GM21367 (cell line): ENCODE data around the gene SMIM45.
A peak's percentile ranks its signal among the peaks of the same experiment; 100 is the strongest.
"Not testable (repeated sequence)": the region's sequence is repeated elsewhere in the genome, so short reads cannot be mapped to it uniquely, and the experiment has no call there.

Source experiments
- ATAC-seq: cut with Tn5 transposase; IDR thresholded peaks from one replicate; pipeline ENCODE4 v1.9.1; 2021; ENCODE audit not compliant: unreplicated experiment

The SMIM45 gene

GRCh38 chr22:41933411-41934177, 18.4 kb upstream of the SMIM45 start:
- no peak for ATAC-seq

GRCh38 chr22:41934284-41935014, 17.5 kb upstream of the SMIM45 start:
- no peak for ATAC-seq

- ATAC-seq, result no peak
Measured at GRCh38 chr22:41935015-41935351, 17.0 kb upstream of the SMIM45 start.

- ATAC-seq, result no peak
Measured at GRCh38 chr22:41935509-41935908, 16.4 kb upstream of the SMIM45 start.

- no peak for ATAC-seq
Measured at GRCh38 chr22:41936894-41937169, 15.1 kb upstream of the SMIM45 start.

DNA sequence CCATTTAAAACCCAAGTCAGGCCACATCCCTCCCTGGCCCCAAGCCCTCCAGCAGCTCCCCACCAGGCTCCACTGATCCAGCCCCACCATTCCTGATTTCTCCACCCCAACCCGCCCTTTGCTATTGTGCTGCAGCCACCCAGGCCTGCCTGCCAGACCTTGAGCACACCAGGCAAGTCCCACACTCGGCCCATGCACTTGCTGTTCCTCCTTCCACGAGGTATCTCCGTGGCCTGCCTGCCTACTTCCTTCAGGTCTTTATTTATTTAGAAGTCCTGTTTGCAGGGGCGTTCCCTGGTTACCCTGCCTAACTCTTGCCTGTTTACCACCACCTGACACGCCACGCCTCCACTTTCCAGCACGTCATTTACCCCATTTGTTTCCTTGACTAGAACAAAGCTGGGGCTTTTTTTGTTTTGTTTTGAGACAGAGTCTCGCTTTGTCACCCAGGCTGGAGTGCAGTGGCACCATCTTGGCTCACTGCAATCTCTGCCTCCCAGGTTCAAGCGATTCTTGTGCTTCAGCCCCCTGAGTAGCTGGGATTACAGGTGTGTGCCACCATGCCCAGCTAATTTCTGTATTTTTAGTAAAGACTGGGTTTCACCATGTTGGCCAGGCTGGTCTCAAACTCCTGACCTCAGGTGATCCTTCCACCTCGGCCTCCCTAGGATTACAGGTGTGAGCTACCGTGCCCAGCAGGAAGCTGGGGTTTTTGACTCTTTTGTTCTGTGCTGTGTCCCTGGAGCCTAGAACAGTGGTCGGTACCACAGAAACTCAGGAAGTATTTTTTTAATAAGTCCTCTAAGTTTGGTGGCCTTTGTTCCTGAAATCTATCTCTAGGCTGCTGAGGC, 11.7 kb upstream of the SMIM45 start:
- peak; percentile 40 for ATAC-seq

GRCh38 chr22:41940832-41941765, 10.9 kb upstream of the SMIM45 start:
- ATAC-seq, result no peak

DNA sequence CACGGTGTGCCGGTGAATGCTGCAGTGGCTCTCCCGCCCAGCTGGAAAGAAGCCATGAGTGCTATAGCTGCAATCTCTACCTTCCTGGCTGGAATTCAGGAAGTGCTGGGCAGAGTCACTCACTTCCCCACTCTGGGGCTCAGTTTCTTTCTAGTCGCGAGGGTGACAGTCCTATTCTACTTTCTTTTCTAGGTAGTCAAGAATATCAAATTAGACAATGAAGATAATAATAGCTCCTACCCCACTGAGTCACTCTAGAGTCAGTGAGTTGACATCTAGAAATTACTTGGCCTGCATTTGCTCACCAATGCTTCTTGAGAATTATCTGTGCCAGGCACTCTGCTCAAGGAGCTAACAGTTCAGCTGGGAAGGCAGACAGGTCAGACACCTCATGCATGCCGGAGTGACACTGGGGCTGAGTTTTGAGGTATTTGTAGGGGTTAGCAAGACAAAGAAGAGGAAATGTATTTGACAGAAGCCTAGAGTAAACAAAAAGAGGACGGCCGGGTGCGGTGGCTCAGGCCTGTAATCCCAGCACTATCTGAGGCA, 8.2 kb upstream of the SMIM45 start:
- no peak for ATAC-seq

- peak; percentile 60 for ATAC-seq
Measured at GRCh38 chr22:41946629-41947423, 5.1 kb upstream of the SMIM45 start, which contains the start of gene CENPM. Gene CENPM, minus strand, starts transcription at chr22:41947152. Its CDS starts 76 bp downstream, at chr22:41947076.

DNA sequence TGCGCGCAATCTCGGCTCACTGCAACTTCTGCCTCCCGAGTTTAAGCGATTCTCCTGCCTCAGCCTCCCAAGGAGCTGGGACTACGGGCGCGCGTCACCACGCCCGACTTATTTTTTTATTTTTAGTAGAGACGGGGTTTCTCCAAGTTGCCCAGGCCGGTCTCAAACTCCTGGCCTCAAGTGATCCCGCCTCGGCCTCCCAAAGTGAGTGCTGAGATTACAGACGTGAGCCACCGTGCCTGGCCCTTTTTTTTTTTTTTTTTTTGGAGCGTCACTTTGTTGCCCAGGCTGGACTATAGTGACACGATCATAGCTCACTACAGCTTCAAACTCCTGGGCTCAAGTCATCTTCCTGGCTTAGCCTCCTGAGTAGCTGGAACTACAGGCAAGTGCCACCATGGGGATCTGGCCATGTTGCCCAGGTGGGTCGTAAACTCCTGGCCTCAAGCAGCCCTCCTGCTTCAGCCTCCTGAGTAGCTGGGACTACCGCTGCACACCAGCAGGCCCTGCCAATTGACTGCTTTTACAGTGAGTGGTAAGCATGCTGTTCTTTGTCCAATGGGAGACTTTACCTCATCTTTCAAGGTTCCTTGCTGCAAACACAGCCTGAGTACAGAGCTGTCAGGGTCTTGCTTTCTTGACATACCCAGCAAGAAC, 4.4 kb upstream of the SMIM45 start:
- no peak for ATAC-seq

- ATAC-seq, result no peak
Measured at GRCh38 chr22:41948142-41948541, 3.8 kb upstream of the SMIM45 start.

- ATAC-seq, result not testable (repeated sequence)
Measured at GRCh38 chr22:41948928-41949296, 3.0 kb upstream of the SMIM45 start.

DNA sequence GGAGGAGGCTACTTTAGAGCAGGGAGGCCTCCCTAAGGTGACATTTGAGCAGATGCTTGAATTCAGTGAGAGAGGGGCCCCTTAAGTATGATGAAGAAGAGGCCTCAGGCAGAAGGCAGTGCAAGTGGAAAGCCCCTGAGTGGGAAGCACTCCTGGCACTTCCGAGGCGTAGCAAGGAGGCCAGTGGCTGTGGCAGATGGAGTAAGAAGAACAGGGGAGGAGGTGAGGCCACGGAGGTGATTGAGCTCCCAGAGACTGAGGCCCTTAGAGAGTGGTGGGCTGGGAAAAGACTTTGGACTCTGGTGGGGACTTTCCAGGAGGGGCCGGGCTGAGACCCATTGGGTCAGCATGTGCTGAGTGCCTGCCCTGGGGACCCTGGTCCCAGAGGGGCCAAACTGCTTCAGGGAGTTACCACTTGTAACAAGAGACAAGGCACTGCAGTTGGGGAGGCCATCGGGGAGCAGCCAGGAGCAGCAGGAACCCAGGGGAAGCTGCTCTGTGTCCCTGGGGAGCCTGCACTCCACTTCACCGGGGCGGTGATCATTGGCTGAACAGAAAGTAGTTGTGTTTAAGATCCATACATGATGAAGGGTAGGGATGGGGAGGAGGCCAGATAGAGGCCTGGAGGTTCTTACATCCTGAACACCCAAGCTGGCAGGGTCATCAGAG, 2.5 kb upstream of the SMIM45 start:
- no peak for ATAC-seq

GRCh38 chr22:41952713-41953112, 763 bp downstream of the SMIM45 start:
- no peak for ATAC-seq

DNA sequence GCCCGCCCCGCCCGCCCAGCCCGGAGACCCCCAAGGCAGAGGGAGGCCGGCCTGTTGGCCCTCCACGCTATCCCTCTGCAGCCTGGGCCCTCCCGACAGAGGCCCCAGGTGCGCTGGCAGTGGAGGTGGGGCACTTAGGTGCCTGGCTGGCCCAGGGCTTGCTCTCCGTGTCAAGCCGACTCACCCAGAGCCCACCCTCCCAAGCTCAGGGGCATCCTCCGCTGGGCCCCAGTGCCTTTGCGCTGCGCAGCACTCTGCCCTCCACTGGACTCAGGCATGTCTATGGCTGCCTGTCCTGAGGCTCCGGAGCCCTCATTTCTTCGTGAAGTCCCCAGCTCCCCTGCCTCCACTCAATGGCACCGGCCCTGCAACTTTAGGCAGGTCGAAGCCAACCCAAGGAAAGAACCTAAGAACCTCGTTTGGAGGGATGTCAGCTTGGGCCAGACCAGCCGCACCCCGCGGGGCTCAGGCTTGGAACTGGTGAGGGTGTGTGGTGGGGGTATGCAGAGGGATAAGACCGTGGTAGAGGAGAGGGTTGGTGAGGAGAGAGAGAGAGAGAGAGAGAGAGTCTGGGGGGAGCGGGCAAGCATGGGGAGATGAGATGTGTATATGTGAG, 6.1 kb downstream of the SMIM45 start:
- no peak for ATAC-seq

GRCh38 chr22:41963453-41964111, 11.6 kb downstream of the SMIM45 start:
- ATAC-seq, result no peak

DNA sequence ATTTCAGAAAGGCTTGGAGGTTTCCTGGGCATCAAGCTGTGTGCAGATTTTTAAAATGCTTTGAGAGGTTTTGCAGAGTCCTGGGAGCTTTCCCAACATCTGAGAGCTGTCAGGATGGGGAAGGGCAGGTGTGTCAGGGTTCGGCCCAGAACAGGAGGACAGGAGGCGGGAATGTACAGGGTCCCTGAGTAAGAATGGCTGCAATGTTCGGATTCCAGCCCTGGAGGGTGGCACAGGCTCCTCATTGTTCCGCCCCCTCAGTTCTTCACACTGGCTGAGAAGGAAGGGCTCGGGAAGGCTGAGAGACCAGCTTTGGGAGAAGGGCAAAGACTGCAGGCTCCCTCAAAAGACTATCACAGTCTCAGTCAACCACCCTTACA, 12.2 kb downstream of the SMIM45 start:
- no peak for ATAC-seq

DNA sequence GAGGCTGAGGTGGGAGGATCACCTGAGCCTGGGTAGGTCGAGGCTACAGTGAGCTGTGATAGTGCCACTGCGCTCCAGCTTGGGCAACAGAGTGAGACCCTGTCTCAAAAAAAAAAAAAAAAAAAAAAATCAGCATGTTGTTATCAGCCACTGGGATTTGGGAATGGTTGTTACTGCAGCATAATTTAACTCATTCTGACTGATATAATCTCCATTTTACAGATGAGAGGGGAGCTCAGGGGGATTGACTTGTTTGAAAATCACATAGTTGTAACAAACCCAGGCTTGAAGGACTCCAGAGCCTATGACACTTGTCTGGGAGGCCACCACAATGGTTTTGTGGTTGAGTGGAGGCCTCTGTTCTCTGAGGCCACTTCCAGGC, 14.3 kb downstream of the SMIM45 start:
- ATAC-seq, result no peak
